ENCODE measurements around the gene EXO5. TPM values are rescaled to one million over a fixed set of nuclear protein-coding genes. Genes with fewer than 3 reads are reported as not detected.

Gene EXO5
- total and polyA plus RNA-seq, 2 donors (not counting 1 experiment from before 2014, with no cell fraction given): 9.0 to 11.1 TPM

DNA sequence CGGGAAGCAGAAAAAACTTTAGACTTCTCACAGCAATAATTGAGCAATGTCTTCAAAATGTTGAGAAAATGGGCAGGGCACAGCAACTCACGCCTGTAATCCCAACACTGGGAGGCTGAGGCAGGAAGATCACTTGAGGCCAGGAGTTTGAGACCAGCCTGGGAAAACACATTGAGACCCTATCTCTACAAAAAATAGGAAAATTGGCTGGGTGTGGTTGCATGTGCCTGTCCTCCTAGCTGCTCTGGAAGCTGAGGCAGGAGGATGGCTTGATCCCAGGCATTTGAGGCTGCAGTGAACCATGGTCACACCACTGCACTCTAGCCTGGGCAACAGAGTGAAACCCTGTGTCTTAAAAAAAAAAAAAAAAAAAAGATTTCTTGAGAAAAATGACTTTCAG, 39.2 kb upstream of the EXO5 start:
- H3K9ac ChIP-seq (ENCODE audit: insufficient read depth, low read length): no peak overlapping the region
- no peaks in the 10 kb centered on the region for H3K36me3 ChIP-seq (ENCODE audit: control insufficient read depth, insufficient read depth, low read length)
- H3K79me2 ChIP-seq (ENCODE audit: control insufficient read depth, insufficient read depth, low read length): no peaks in the 10 kb centered on the region
- no peak overlapping the region for H2AFZ ChIP-seq (ENCODE audit: low read length)
- no peak overlapping the region for H3K4me2 ChIP-seq (ENCODE audit: extremely low read depth, insufficient read depth, low read length)
- TF ChIP-seq, protein P1, sequence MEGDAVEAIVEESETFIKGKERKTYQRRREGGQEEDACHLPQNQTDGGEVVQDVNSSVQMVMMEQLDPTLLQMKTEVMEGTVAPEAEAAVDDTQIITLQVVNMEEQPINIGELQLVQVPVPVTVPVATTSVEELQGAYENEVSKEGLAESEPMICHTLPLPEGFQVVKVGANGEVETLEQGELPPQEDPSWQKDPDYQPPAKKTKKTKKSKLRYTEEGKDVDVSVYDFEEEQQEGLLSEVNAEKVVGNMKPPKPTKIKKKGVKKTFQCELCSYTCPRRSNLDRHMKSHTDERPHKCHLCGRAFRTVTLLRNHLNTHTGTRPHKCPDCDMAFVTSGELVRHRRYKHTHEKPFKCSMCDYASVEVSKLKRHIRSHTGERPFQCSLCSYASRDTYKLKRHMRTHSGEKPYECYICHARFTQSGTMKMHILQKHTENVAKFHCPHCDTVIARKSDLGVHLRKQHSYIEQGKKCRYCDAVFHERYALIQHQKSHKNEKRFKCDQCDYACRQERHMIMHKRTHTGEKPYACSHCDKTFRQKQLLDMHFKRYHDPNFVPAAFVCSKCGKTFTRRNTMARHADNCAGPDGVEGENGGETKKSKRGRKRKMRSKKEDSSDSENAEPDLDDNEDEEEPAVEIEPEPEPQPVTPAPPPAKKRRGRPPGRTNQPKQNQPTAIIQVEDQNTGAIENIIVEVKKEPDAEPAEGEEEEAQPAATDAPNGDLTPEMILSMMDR (conservative IDR thresholded peaks at IDR 0.05 in 1 of 2, IDR thresholded peaks at IDR 0.05 in 1 of 2; ENCODE audit: low read depth in 1 of 2, low read length in 2 of 2): no peak
- no peak for TF ChIP-seq EZH2 (IDR thresholded peaks at IDR 0.05; ENCODE audit: low read length, missing control alignments)
- H4K20me1 ChIP-seq (ENCODE audit: control insufficient read depth, extremely low read depth, insufficient read depth, low read length): no peaks in the 10 kb centered on the region
- no peaks in the 10 kb centered on the region for H3K4me1 ChIP-seq (ENCODE audit: control insufficient read depth, extremely low read depth, insufficient read depth, low read length)
- DNase-seq (ENCODE audit: low read depth in 2 of 2): no peak
- H3K27ac ChIP-seq (ENCODE audit: insufficient read depth, low read length): no peak overlapping the region
- H3K9me3 ChIP-seq (ENCODE audit: control insufficient read depth, insufficient read depth, low read depth, low read length): no peaks in the 10 kb centered on the region
- H3K27me3 ChIP-seq (ENCODE audit: control insufficient read depth, insufficient read depth, low read length): no peaks in the 10 kb centered on the region
- no peak overlapping the region for H3K4me3 ChIP-seq (replicated peaks in 1 of 4; ENCODE audit: control extremely low read depth in 1 of 4, insufficient read depth in 1 of 4, low read depth in 3 of 4, low read length in 4 of 4)

DNA sequence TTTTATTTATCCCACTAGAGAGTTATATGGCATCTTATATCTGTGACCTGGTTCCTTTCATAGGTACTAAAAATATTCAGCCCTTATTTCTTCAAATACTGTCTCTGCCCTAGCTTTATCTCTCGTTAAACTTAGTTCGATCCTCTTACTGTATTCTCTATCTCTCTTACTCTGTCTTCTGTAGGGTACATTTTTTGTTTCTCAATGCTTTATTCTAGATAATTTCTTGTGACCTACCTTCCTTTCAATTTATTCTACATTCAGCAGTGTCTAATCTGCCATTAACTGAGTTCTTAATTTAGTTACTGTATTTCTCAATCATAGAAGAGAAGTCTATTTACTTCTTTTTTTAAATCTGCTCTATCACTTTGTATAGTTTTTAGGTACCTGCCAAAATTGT, 33.3 kb upstream of the EXO5 start:
- H3K4me3 ChIP-seq (replicated peaks in 1 of 4; ENCODE audit: control extremely low read depth in 1 of 4, insufficient read depth in 1 of 4, low read depth in 3 of 4, low read length in 4 of 4): no peak overlapping the region
- no peaks in the 10 kb centered on the region for H4K20me1 ChIP-seq (ENCODE audit: control insufficient read depth, extremely low read depth, insufficient read depth, low read length)
- H2AFZ ChIP-seq (ENCODE audit: low read length): no peak overlapping the region
- TF ChIP-seq, protein P1 (conservative IDR thresholded peaks at IDR 0.05 in 1 of 2, IDR thresholded peaks at IDR 0.05 in 1 of 2; ENCODE audit: low read depth in 1 of 2, low read length in 2 of 2): no peak
- no peak for TF ChIP-seq EZH2 (IDR thresholded peaks at IDR 0.05; ENCODE audit: low read length, missing control alignments)
- H3K27ac ChIP-seq (ENCODE audit: insufficient read depth, low read length): no peak overlapping the region
- DNase-seq (ENCODE audit: low read depth in 2 of 2): no peak
- no peak overlapping the region for H3K4me2 ChIP-seq (ENCODE audit: extremely low read depth, insufficient read depth, low read length)
- no peaks in the 10 kb centered on the region for H3K36me3 ChIP-seq (ENCODE audit: control insufficient read depth, insufficient read depth, low read length)
- no peaks in the 10 kb centered on the region for H3K79me2 ChIP-seq (ENCODE audit: control insufficient read depth, insufficient read depth, low read length)
- H3K9me3 ChIP-seq (ENCODE audit: control insufficient read depth, insufficient read depth, low read depth, low read length): no peaks in the 10 kb centered on the region
- H3K27me3 ChIP-seq (ENCODE audit: control insufficient read depth, insufficient read depth, low read length): no peaks in the 10 kb centered on the region
- no peaks in the 10 kb centered on the region for H3K4me1 ChIP-seq (ENCODE audit: control insufficient read depth, extremely low read depth, insufficient read depth, low read length)
- H3K9ac ChIP-seq (ENCODE audit: insufficient read depth, low read length): no peak overlapping the region

DNA sequence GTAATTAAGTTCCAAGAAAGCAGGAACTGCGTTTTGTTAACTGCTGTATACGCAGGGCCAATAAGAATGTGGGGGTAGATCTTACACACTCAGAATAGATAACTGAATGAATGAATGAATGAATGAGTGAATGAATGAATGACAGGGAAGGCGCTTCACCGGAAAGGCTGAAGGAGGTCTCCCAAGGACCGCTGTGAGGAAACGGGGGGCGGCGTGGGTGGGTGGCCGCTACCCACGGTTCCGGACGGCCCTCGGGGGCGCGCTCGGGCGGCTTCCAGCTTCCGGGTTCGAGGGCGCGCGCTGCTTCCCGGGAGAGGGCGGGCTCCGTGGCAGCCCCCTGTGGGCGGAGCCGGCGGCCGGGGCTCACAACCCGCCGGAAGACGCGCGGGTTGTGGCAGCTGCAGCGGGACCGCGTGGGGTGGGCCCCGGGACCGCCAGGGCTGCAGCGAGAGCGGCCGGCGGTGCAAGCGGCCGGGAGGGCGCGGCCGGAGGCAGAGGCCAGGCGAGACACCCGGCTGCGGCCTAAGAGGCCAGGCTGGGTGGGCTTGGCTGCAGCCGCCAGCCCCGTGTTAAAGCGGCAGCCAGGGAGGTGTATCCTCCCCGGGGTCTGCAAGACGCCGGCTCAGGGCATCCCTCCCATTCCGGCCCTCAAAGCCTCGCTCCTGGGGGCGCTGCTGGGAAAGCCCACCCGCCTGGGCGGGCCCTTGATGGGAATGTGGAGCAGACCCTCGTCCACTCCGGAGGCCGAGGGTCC, 31.5 kb upstream of the EXO5 start, which contains the start of gene ZFP69:
Gene ZFP69, plus strand, starts transcription at position 367 of the 754 bp plus-strand sequence. CDS start 2,072 bp downstream, outside the sequence.
- TF ChIP-seq EZH2 (IDR thresholded peaks at IDR 0.05; ENCODE audit: low read length, missing control alignments): no peak
- Histone ChIP-seq H3K9ac (ENCODE audit: insufficient read depth, low read length) (peak within 1 kb of the TSS; percentile 60), H3K27me3 (ENCODE audit: control insufficient read depth, insufficient read depth, low read length) (no peaks in the 10 kb centered on the region), H3K36me3 (ENCODE audit: control insufficient read depth, insufficient read depth, low read length) (no peaks in the 10 kb centered on the region), H3K79me2 (ENCODE audit: control insufficient read depth, insufficient read depth, low read length) (no peaks in the 10 kb centered on the region), H3K27ac (ENCODE audit: insufficient read depth, low read length) (peak within 1 kb of the TSS; percentile 53), H3K9me3 (ENCODE audit: control insufficient read depth, insufficient read depth, low read depth, low read length) (no peaks in the 10 kb centered on the region), H3K4me1 (ENCODE audit: control insufficient read depth, extremely low read depth, insufficient read depth, low read length) (no peaks in the 10 kb centered on the region), H3K4me2 (ENCODE audit: extremely low read depth, insufficient read depth, low read length) (peak within 1 kb of the TSS; percentile 100), H2AFZ (ENCODE audit: low read length) (peak within 1 kb of the TSS; percentile 95), H4K20me1 (ENCODE audit: control insufficient read depth, extremely low read depth, insufficient read depth, low read length) (no peaks in the 10 kb centered on the region), H3K4me3 (replicated peaks in 1 of 4; ENCODE audit: control extremely low read depth in 1 of 4, insufficient read depth in 1 of 4, low read depth in 3 of 4, low read length in 4 of 4) (peak within 1 kb of the TSS; percentile 71 to 89 (median 78))
- peak; percentile 64 to 73 for DNase-seq (ENCODE audit: low read depth in 2 of 2)
